Measurements from ENCODE around the gene HOXA5.

HOXA5 gene

DNA sequence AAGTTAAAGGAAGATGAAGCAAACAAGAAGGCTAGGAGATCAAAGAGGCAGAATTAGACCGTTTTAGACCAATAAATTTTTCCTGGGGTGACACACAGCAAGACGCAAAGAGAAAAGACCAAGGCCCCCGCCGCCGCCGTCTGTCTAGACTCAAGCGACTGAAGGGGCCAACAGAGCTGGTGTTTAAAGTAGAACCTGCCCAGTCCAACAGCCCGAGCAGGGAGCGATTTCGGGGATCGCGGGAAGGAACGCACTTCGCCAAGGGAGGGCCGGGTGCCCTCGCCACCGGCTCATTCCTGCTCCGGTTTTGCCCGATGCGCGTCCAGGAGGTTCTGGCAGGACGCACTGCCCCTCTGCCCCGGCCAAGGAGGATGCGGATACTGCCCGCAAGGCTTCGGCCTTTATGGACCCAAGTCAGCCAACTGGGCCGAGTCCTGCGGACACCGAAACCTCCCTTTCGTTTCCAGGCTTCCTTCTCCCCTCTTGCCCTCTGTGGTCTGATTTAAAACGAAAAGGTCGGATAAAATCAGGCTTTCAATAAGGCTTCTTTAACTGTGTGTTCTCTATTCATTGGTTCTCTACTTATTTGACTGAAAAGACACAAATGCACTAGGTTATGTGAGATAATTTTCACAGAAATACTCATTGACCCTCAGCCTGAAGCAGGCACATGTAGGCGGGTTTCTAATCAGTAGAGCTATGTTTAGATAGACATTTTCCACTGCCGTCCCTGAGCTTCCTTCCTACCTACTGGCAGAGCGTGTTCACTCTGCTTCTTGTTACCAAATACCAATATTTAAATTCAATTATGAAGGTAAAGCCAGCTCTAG is 15.2 kb upstream of the HOXA5 start:
- Histone ChIP-seq H3K27me3 (replicated peaks; ENCODE audit: control insufficient read depth, insufficient read depth, low read length, poor library complexity, severe bottlenecking) (peaks cover 74% of the 10 kb centered on the region), H3K27ac (ENCODE audit: insufficient read depth, low read length, poor library complexity, severe bottlenecking) (no peak overlapping the region)

DNA sequence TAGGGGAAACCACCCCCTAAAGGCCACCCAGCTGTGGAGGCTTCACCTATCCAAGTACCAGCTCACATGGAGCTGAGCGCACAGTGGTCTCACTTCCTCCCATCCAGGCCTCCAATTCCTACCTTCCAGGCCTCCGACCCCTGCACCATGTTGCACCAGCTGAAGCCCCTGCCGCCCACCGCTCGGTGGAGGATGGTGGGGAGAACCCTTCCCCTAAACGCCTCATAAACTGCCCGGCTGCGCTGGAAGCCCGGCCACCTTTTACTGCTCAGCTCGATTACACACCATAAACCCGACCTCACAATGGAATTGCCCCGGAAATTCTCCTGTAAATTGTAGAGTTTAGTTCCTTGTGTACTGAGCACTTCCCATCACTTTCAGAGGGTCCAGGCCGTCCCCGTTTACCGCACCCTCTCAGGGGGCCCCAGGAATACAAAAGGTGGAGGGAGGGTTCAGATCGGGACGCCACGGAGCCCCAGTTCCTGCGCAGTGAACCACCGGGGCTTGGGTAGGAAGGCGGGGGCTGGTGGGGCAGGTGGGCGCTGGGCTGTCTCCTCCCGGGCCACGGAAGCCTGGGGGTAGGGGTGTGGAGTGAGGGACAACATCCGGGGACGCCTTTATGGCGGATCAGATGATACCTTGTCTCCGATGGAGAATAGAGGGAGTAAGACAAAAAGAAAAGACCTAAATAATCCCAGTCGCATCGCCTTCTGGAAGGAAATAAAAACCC is 14.4 kb upstream of the HOXA5 start:
- Histone ChIP-seq H3K9me3 (ENCODE audit: control insufficient read depth, low read length) (no peaks in the 10 kb centered on the region), H3K27me3 (replicated peaks; ENCODE audit: control insufficient read depth, insufficient read depth, low read length, poor library complexity, severe bottlenecking) (peaks cover 77% of the 10 kb centered on the region), H3K4me3 (ENCODE audit: insufficient read depth, low read depth, low read length, poor library complexity, severe bottlenecking) (no peak overlapping the region), H3K4me1 (ENCODE audit: control insufficient read depth, insufficient read depth, low read length, poor library complexity, severe bottlenecking) (peaks cover 44% of the 10 kb centered on the region), H3K27ac (ENCODE audit: insufficient read depth, low read length, poor library complexity, severe bottlenecking) (no peak overlapping the region), H3K36me3 (ENCODE audit: control insufficient read depth, insufficient read depth, low read length) (no peaks in the 10 kb centered on the region)
- no peak for DNase-seq

More for the DNA sequence above, 15.2 kb upstream of the HOXA5 start:
- DNase-seq, result no peak
- H3K4me3 ChIP-seq (ENCODE audit: insufficient read depth, low read depth, low read length, poor library complexity, severe bottlenecking), result no peak overlapping the region
- peaks cover 44% of the 10 kb centered on the region for H3K4me1 ChIP-seq (ENCODE audit: control insufficient read depth, insufficient read depth, low read length, poor library complexity, severe bottlenecking)
- no peaks in the 10 kb centered on the region for H3K36me3 ChIP-seq (ENCODE audit: control insufficient read depth, insufficient read depth, low read length)
- H3K9me3 ChIP-seq (ENCODE audit: control insufficient read depth, low read length), result no peaks in the 10 kb centered on the region

DNA sequence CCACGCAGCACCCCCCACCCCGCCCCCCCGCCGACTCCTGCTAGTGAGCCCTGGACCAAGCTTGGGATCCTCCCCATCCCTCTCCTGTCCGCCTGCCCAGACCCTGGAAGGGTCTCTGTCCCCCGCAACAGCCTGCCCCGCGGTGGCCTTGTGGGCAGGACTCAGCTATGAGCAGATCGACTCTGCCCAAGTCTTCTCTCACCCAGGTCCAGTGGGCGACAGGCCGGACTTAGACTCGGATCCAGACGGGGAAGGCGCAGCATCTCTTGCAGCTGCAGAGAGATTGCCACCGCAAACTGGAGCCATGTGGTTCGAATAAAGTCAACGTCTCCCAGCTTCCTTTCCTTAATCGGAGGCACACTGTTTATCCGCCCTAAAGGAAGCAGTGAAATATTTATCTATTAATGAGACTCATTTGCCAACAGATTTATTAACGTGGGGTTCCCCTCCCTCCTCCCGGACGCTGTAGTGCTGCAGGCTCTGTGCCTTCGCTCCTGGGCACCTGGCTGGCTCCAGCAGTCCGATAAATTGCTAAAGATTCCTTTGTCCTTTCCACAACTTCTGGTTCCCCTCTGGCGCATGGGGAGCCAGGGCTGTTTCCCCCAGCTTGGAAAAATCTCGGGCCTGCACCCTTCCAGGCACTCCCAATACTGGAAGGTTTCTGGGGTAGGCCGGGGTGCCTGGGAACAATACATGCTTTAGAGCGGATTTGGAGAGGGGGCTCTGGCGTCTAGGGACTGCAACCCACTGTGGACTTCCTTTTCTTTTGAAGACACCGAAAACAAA is 13.6 kb upstream of the HOXA5 start:
- H3K36me3 ChIP-seq (ENCODE audit: control insufficient read depth, insufficient read depth, low read length), result no peaks in the 10 kb centered on the region
- peaks cover 80% of the 10 kb centered on the region for H3K27me3 ChIP-seq (replicated peaks; ENCODE audit: control insufficient read depth, insufficient read depth, low read length, poor library complexity, severe bottlenecking)
- no peak for DNase-seq
- H3K27ac ChIP-seq (ENCODE audit: insufficient read depth, low read length, poor library complexity, severe bottlenecking), result no peak overlapping the region
- peaks cover 47% of the 10 kb centered on the region for H3K4me1 ChIP-seq (ENCODE audit: control insufficient read depth, insufficient read depth, low read length, poor library complexity, severe bottlenecking)
- H3K4me3 ChIP-seq (ENCODE audit: insufficient read depth, low read depth, low read length, poor library complexity, severe bottlenecking), result no peak overlapping the region
- H3K9me3 ChIP-seq (ENCODE audit: control insufficient read depth, low read length), result no peaks in the 10 kb centered on the region

DNA sequence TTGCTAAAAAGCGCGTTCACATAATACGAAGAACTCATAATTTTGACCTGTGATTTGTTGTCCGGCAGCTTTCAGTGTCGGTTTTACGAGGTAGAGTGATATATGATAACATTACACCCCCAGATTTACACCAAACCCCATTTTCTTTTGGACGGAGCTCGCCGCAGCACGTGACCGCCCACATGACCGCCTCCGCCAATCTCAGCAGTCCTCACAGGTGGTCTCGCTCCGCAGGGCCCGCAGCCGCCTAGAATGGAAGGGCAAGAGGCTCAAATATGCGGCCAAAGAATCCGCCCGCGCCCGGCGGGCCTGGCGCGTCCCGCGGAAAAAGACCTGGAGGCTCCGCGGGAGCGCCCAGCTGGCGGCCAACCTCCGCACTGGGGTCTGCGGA is 13.0 kb upstream of the HOXA5 start, which contains the start of gene HOXA7:
HOXA7 (minus strand) TSS at position 168 of the 391 bp plus-strand sequence; CDS start at position 38, 130 bp downstream.
- no peaks in the 10 kb centered on the region for H3K9me3 ChIP-seq (ENCODE audit: control insufficient read depth, low read length)
- no peak within 1 kb of the TSS for H3K27ac ChIP-seq (ENCODE audit: insufficient read depth, low read length, poor library complexity, severe bottlenecking)
- no peak for DNase-seq
- H3K27me3 ChIP-seq (replicated peaks; ENCODE audit: control insufficient read depth, insufficient read depth, low read length, poor library complexity, severe bottlenecking), result peaks cover 81% of the 10 kb centered on the region
- H3K4me3 ChIP-seq (ENCODE audit: insufficient read depth, low read depth, low read length, poor library complexity, severe bottlenecking), result peak within 1 kb of the TSS; percentile 34
- H3K36me3 ChIP-seq (ENCODE audit: control insufficient read depth, insufficient read depth, low read length), result no peaks in the 10 kb centered on the region
- H3K4me1 ChIP-seq (ENCODE audit: control insufficient read depth, insufficient read depth, low read length, poor library complexity, severe bottlenecking), result peaks cover 52% of the 10 kb centered on the region

DNA sequence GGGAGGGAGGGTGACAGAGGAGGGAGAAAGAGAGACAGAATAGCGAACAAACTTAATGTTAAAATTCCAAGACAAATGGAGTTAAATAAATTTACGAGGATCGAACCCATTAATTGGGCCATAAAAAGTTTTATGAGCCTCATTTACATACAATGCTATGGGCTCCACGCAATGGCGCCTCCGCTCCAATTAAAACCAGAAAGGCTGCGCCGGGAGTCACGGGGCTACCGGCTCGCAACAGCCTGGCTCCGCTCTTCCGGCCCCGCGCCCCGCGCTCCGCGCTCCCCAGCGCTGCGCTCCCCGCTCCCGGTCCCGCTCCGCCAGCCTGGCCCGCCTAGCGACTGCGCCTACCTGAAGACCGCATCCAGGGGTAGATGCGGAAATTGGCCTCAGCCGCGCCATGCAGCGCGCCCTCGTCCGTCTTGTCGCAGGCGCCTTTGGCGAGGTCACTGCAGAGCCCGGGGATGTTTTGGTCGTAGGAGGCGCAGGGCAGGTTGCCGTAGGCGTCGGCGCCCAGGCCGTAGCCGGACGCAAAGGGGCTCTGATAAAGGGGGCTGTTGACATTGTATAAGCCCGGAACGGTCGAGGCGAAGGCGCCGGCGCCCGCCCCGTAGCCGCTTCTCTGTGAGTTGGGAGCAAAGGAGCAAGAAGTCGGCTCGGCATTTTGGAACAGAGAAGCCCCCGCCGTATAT is 12.5 kb upstream of the HOXA5 start:
- no peak for DNase-seq
- Histone ChIP-seq H3K4me1 (ENCODE audit: control insufficient read depth, insufficient read depth, low read length, poor library complexity, severe bottlenecking) (peaks cover 53% of the 10 kb centered on the region), H3K36me3 (ENCODE audit: control insufficient read depth, insufficient read depth, low read length) (no peaks in the 10 kb centered on the region), H3K9me3 (ENCODE audit: control insufficient read depth, low read length) (no peaks in the 10 kb centered on the region), H3K4me3 (ENCODE audit: insufficient read depth, low read depth, low read length, poor library complexity, severe bottlenecking) (peak overlapping the region; percentile 34), H3K27me3 (replicated peaks; ENCODE audit: control insufficient read depth, insufficient read depth, low read length, poor library complexity, severe bottlenecking) (peaks cover 87% of the 10 kb centered on the region), H3K27ac (ENCODE audit: insufficient read depth, low read length, poor library complexity, severe bottlenecking) (no peak overlapping the region)

DNA sequence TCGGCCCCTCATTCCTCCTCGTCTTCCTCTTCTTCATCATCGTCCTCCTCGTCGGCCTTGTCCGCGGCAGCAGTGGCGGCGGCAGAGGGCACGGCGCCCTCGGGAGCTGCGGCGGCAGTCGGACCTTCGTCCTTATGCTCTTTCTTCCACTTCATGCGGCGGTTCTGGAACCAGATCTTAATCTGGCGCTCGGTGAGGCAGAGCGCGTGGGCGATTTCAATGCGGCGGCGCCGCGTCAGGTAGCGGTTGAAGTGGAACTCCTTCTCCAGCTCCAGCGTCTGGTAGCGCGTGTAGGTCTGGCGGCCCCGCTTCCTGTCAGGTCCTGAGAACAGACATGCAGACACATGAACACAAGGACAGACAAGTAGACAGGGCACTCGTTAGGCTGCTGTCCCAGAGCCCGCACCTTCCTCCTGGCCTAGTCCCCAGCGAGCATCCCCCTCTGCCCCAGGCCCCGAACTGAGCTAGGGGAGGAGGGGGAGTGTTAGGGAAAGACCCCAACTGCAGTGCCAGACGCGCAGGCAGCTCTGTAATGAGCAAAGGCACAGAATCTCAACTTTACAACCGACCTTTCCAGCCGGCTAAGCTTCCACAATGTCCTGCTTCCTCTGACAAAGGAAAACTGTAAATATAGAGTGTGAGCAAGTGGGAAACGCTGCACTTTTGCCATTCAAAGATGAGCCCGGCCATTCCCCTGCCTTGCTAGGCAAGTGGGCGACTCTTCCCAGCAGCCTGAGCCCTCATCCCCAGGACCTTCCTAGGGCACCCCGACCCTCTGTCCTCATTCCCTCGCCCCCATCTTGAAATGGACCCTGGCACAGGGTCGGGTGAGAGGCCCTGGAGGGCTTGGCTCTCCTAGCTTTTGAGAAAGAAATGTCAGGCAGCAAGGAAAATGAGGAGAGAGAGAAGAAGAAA is 11.7 kb upstream of the HOXA5 start:
- Histone ChIP-seq H3K4me1 (ENCODE audit: control insufficient read depth, insufficient read depth, low read length, poor library complexity, severe bottlenecking) (peaks cover 53% of the 10 kb centered on the region), H3K27ac (ENCODE audit: insufficient read depth, low read length, poor library complexity, severe bottlenecking) (no peak overlapping the region), H3K36me3 (ENCODE audit: control insufficient read depth, insufficient read depth, low read length) (no peaks in the 10 kb centered on the region), H3K9me3 (ENCODE audit: control insufficient read depth, low read length) (no peaks in the 10 kb centered on the region), H3K4me3 (ENCODE audit: insufficient read depth, low read depth, low read length, poor library complexity, severe bottlenecking) (peak overlapping the region; percentile 34), H3K27me3 (replicated peaks; ENCODE audit: control insufficient read depth, insufficient read depth, low read length, poor library complexity, severe bottlenecking) (peaks cover 86% of the 10 kb centered on the region)
- no peak for DNase-seq

DNA sequence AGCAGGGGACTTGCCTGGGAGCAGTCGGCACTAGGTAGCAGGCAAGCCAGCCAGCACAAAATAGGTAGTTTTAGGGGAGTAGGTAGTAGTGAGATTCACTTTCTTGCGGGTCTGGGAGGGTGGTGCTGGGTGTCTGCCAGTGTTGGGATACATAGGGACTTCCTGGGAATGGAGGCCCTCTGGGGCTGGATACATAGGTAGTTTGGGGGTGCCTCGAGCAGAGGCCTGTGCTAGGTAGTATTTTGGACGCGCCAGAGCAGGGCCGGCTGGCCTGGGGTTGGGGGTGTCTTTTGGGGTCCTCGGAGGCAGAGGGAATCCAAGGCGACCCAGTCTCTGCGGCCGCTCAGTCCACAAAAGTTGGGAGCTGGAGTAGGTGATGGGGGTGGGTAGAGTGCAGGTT is 10.9 kb upstream of the HOXA5 start:
- H3K36me3 ChIP-seq (ENCODE audit: control insufficient read depth, insufficient read depth, low read length), result no peaks in the 10 kb centered on the region
- no peaks in the 10 kb centered on the region for H3K9me3 ChIP-seq (ENCODE audit: control insufficient read depth, low read length)
- H3K27me3 ChIP-seq (replicated peaks; ENCODE audit: control insufficient read depth, insufficient read depth, low read length, poor library complexity, severe bottlenecking), result peaks cover 85% of the 10 kb centered on the region
- no peak overlapping the region for H3K27ac ChIP-seq (ENCODE audit: insufficient read depth, low read length, poor library complexity, severe bottlenecking)
- H3K4me3 ChIP-seq (ENCODE audit: insufficient read depth, low read depth, low read length, poor library complexity, severe bottlenecking), result no peak overlapping the region
- H3K4me1 ChIP-seq (ENCODE audit: control insufficient read depth, insufficient read depth, low read length, poor library complexity, severe bottlenecking), result peaks cover 50% of the 10 kb centered on the region
- DNase-seq, result no peak

DNA sequence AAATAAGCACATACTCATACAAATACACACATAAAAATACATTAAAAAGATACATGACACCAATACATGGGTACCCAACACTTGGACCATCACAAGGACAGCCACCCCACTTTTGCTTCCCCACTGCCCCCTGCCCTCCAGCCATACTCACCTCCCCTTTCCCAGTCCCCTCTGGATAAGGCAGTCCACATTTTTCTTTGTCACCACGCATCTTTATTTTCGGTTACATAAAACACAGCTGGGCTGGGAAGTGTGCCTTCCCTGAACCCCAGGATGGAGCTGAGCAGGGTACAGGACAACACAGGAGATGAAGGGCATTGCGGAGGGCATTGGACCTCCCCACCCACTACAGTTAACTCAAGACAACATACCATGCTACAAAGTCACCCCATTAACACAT is 10.0 kb upstream of the HOXA5 start:
- no peaks in the 10 kb centered on the region for H3K9me3 ChIP-seq (ENCODE audit: control insufficient read depth, low read length)
- no peak overlapping the region for H3K4me3 ChIP-seq (ENCODE audit: insufficient read depth, low read depth, low read length, poor library complexity, severe bottlenecking)
- peaks cover 89% of the 10 kb centered on the region for H3K27me3 ChIP-seq (replicated peaks; ENCODE audit: control insufficient read depth, insufficient read depth, low read length, poor library complexity, severe bottlenecking)
- DNase-seq, result no peak
- H3K4me1 ChIP-seq (ENCODE audit: control insufficient read depth, insufficient read depth, low read length, poor library complexity, severe bottlenecking), result peaks cover 46% of the 10 kb centered on the region
- H3K36me3 ChIP-seq (ENCODE audit: control insufficient read depth, insufficient read depth, low read length), result no peaks in the 10 kb centered on the region
- no peak overlapping the region for H3K27ac ChIP-seq (ENCODE audit: insufficient read depth, low read length, poor library complexity, severe bottlenecking)
